Thymus (tissue), 11 donors: ENCODE results near the gene ASPSCR1. TPM values are rescaled to one million over a fixed set of nuclear protein-coding genes. Genes with fewer than 3 reads are reported as not detected.
"Not testable (repeated sequence)": the region's sequence is repeated elsewhere in the genome, so short reads cannot be mapped to it uniquely, and the experiment has no call there.

Experiments used
- DNase-seq, 9 donors: peaks; one replicate each; pipeline ENCODE4 v3.0.0-alpha.2; 2013; ENCODE audit warnings: low spot score in 9 of 9, low read depth in 6 of 9, missing footprints in 1 of 9
- H3K27ac ChIP-seq, 2 donors: one replicate each; pipeline ENCODE4 v1.5.1; 2013; ENCODE audit warnings: control low read depth in 1 of 2, low read depth in 1 of 2, low read length in 1 of 2, mild to moderate bottlenecking in 1 of 2, moderate library complexity in 1 of 2
- H3K27me3 ChIP-seq, 2 donors: one replicate each; pipeline ENCODE4 v1.5.1; 2013; ENCODE audit warnings: low read length in 1 of 2; ENCODE audit not compliant: control insufficient read depth in 2 of 2, insufficient read depth in 1 of 2
- H3K36me3 ChIP-seq, 2 donors: one replicate each; pipeline ENCODE4 v1.5.1; 2013; ENCODE audit warnings: low read length in 1 of 2, mild to moderate bottlenecking in 1 of 2, moderate library complexity in 1 of 2; ENCODE audit not compliant: control insufficient read depth in 2 of 2, insufficient read depth in 2 of 2
- H3K4me1 ChIP-seq, 2 donors: one replicate each; pipeline ENCODE4 v1.5.1; 2013; ENCODE audit warnings: low read length in 2 of 2; ENCODE audit not compliant: control insufficient read depth in 2 of 2, insufficient read depth in 2 of 2
- H3K4me3 ChIP-seq, 2 donors: one replicate each; pipeline ENCODE4 v1.5.1; 2013; ENCODE audit warnings: low read length in 2 of 2, control low read depth in 1 of 2, mild to moderate bottlenecking in 1 of 2
- H3K9me3 ChIP-seq, 2 donors: one replicate each; pipeline ENCODE4 v1.5.1; 2013; ENCODE audit warnings: low read length in 1 of 2, mild to moderate bottlenecking in 1 of 2; ENCODE audit not compliant: control insufficient read depth in 2 of 2, insufficient read depth in 1 of 2
- WGBS: extraction: QIAGEN DNeasy Blood & Tissue Kit; methylation state at CpG from one replicate; pipeline ENCODE4 v1.1.7; 2013; 5-methylcytosine and 5-hydroxymethylcytosine counted together
- polyA plus RNA-seq: library from polyadenylated mRNA; stranded (reverse); fragments of 200-250 nt; gene quantifications from one replicate; pipeline ENCODE4 v1.2.3, GENCODE V29; 2013
- total RNA-seq: library from RNA; stranded (reverse); fragments of 120-200 nt; gene quantifications from one replicate; pipeline ENCODE4 v1.2.4, GENCODE V29; 2013
- donor health status: healthy.

The ASPSCR1 gene
- total and polyA plus RNA-seq, 2 donors, result 27.6 to 57.6 TPM

DNA sequence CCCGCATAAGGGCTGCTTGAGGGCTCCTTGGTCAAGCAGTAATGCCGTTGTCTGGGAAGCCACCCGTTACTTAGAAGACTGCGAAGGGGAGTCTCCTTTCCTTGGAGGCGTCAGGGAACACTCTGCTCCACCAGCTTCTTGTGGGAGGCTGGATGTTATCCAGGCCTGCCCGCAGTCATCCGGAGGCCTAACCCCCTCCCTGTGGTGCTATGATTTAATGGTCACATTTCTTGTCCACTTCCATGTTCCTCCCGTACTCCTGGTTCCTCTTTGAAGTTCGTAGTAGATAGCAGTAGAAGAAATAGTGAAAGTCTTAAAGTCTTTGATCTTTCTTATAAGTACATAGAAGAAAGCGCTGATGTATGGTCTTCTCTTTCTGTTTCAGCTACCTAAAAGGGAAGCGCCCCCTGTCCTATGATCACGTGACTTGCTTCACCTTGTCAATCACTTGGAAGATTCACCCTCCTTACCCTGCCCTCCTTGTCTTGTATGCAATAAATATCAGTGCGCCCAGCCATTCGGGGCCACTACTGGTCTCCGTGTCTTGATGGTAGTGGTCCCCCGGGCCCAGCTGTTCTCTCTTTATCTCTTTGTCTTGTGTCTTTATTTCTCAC lies 61.5 kb downstream of the ASPSCR1 start:
- WGBS, result 80% methylated on average over 16 of the region's 16 CpGs
- peak in 1 of 9 donors; percentile 31 for DNase-seq
- H3K4me3 ChIP-seq, H3K9me3 ChIP-seq, H3K27me3 ChIP-seq, H3K27ac ChIP-seq, H3K36me3 ChIP-seq: not testable (repeated sequence)
- peaks cover 10 to 21% of the 10 kb centered on the region in 2 donors for H3K4me1 ChIP-seq

GRCh38 chr17:82039695-82040299 lies 62.4 kb downstream of the ASPSCR1 start:
- peaks cover 0 to 2% of the 10 kb centered on the region in 2 donors for H3K9me3 ChIP-seq
- DNase-seq, result no peak
- H3K27ac ChIP-seq, result no peak overlapping the region
- peaks cover 10 to 21% of the 10 kb centered on the region in 2 donors for H3K4me1 ChIP-seq
- WGBS, result 99% methylated on average over 8 of the region's 8 CpGs
- peaks cover 0 to 5% of the 10 kb centered on the region in 2 donors for H3K36me3 ChIP-seq
- no peaks in the 10 kb centered on the region for H3K27me3 ChIP-seq
- no peak overlapping the region for H3K4me3 ChIP-seq

DNA sequence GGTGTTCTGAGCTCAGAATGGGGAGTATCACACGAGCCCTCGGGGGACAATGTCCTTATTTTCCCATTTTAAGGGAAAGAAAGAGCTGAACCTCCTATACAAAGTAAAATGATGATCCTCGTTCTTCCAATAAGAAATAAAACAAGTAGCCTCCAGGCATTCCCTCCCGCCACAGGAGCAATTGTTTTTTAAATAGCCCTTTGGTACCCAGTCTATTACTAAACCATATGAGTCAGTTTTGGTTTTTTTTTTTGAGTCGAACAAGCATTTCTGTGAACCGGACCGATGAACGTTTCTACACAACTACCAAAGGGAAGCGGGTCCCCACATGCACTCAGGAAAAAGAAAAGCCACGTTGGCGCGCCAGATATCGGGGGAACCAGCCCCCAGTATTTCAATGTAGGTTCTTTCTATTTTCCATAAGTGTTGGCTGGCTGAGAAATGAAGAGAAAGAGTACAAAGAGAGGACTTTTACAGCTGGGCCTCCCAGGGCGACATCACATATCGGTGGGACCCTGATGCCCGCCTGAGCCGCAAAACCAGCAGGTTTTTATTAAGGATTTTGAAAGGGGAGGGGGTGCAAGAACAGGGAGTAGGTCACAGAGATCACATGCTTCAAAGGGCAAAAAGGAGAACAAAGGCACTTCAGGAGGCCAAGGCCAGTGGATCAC lies 63.9 kb downstream of the ASPSCR1 start:
- DNase-seq, result no peak
- H3K36me3 ChIP-seq, result no peaks in the 10 kb centered on the region
- peaks cover 0 to 2% of the 10 kb centered on the region in 2 donors for H3K9me3 ChIP-seq
- WGBS, result 89% methylated on average over 17 of the region's 17 CpGs
- no peak overlapping the region for H3K4me3 ChIP-seq
- peaks cover 8 to 18% of the 10 kb centered on the region in 2 donors for H3K4me1 ChIP-seq
- no peaks in the 10 kb centered on the region for H3K27me3 ChIP-seq
- H3K27ac ChIP-seq, result no peak overlapping the region

DNA sequence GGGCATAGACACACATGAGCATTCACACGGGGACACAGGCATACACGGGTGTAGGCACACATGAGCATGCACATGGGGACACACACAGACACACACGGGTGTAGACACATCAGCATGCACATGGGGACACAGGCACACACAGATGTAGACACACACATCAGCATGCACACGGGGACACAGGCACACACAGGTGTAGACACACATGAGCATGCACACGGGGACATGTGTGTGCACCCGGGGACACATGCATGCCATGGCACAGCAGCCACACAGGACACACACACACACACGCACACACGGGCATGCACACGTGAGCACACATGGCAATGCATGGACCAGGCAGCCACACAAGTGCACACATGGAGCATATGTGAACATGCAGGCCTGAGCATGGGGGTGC lies 65.2 kb downstream of the ASPSCR1 start:
- Histone ChIP-seq H3K27ac (no peak overlapping the region), H3K36me3 (peaks cover 5 to 8% of the 10 kb centered on the region in 2 donors), H3K27me3 (no peaks in the 10 kb centered on the region), H3K4me3 (no peak overlapping the region), H3K9me3 (no peaks in the 10 kb centered on the region), H3K4me1 (peaks cover 0 to 9% of the 10 kb centered on the region in 2 donors)
- 96% methylated on average over 9 of the region's 9 CpGs for WGBS
- DNase-seq, result no peak

- no peaks in the 10 kb centered on the region for H3K27me3 ChIP-seq
- 93% methylated on average over 16 of the region's 16 CpGs for WGBS
- H3K4me3 ChIP-seq, result no peak overlapping the region
- no peak overlapping the region for H3K27ac ChIP-seq
- peaks cover 0 to 4% of the 10 kb centered on the region in 2 donors for H3K4me1 ChIP-seq
- H3K36me3 ChIP-seq, result peaks cover 10 to 16% of the 10 kb centered on the region in 2 donors
- no peak for DNase-seq
- H3K9me3 ChIP-seq, result no peaks in the 10 kb centered on the region
Measured at GRCh38 chr17:82043507-82043906, 66.1 kb downstream of the ASPSCR1 start.

DNA sequence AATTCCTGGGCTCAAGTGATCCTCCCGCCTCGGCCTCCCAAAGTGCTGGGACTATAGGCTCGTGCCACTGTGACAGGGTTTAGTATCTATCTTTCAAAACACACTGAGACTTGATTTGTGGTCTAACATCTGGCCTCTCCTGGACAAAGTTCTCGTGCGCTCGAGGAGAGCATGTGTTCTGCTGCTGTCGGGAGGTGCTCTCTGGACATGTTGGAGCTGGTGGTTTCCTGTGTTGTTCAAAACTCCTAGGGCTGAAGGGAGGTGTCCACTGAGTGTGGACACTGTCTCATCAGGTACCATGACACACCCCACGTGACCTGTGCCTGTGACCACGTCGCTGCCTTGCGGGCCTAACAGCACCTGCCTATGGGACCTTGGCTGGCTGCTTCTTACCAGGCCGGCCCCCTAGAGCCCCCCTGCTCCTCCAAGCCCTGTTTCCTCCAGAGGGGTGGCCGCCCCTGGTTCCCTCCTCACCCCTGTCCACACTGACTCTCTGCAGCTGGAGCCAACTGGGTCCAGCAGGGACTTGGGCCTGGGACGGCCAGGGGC lies 68.6 kb downstream of the ASPSCR1 start:
- Histone ChIP-seq H3K4me3 (no peak overlapping the region), H3K27ac (no peak overlapping the region), H3K9me3 (no peaks in the 10 kb centered on the region), H3K4me1 (peaks cover 4 to 8% of the 10 kb centered on the region in 2 donors), H3K36me3 (peaks cover 16 to 25% of the 10 kb centered on the region in 2 donors), H3K27me3 (no peaks in the 10 kb centered on the region)
- WGBS, result 94% methylated on average over 14 of the region's 14 CpGs
- no peak for DNase-seq

DNA sequence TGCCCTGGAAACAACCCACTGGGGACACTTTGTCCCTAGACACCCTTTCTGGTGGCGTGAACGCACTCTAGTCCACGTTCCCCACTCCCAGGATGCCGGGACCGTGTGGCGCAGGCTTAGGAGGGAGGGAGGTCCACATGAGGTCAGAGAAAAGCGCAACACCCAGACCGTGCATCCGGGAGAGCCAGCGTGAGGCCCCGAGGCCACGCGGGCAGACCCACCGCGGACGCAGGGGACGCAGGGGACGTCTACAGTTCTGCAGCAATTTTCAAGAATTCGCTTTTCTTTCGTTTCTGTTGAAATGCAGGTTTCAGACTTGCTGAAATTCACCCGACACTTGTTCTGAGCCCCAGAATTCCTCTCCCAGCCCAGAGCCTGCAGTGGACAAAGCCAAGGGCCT lies 69.5 kb downstream of the ASPSCR1 start:
- Histone ChIP-seq H3K9me3 (no peaks in the 10 kb centered on the region), H3K27ac (no peak overlapping the region), H3K27me3 (no peaks in the 10 kb centered on the region), H3K36me3 (peaks cover 16 to 25% of the 10 kb centered on the region in 2 donors), H3K4me3 (no peak overlapping the region), H3K4me1 (peaks cover 6 to 8% of the 10 kb centered on the region in 2 donors)
- no peak for DNase-seq
- WGBS, result 97% methylated on average over 21 of the region's 21 CpGs

- 94% methylated on average over 24 of the region's 24 CpGs for WGBS
- H3K9me3 ChIP-seq, result no peaks in the 10 kb centered on the region
- H3K4me3 ChIP-seq, result no peak overlapping the region
- H3K4me1 ChIP-seq, result peaks cover 7 to 11% of the 10 kb centered on the region in 2 donors
- no peak overlapping the region for H3K27ac ChIP-seq
- peaks cover 16 to 25% of the 10 kb centered on the region in 2 donors for H3K36me3 ChIP-seq
- DNase-seq, result no peak
- no peaks in the 10 kb centered on the region for H3K27me3 ChIP-seq
Measured at GRCh38 chr17:82047379-82047778, 70.0 kb downstream of the ASPSCR1 start.
